ENCODE results near the gene IGF2R.

DNA sequence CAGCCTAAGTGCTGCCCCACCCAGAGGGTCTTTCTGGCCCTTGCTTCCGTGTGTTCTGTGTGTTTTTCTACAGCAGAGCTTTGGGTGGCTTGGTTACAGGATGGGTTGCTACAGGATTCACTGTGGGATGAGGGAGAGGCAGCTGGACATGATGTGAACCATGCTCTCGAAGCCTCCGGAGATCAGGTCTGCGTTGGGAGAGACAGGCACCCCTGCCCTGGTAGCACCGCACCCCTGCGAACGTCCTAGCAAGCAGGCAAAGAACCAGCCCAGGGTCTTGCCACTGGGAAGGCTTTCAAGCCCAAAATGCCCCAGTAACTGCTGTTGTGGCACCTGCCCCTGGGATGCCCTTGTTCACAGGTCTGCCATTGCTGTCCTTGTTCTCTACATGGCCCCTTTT, 66.4 kb downstream of the IGF2R start:
- TF ChIP-seq CTCF (IDR thresholded peaks at IDR 0.05) (no peak), POLR2AphosphoS5 (IDR thresholded peaks at IDR 0.05; ENCODE audit: insufficient read depth in 1 of 2, low read depth in 1 of 2) (no peak), POLR2A (IDR thresholded peaks at IDR 0.05) (no peak)

Measured in vagina (tissue), 2 donors.